IPS-NIHi7 (cell line): ENCODE data around the gene SPTBN1.

Source experiments
- DNase-seq: peaks from one replicate; pipeline ENCODE4 v3.0.0; 2012; ENCODE audit warnings: mixed read lengths; ENCODE audit errors: extremely low spot score

SPTBN1 gene

DNA sequence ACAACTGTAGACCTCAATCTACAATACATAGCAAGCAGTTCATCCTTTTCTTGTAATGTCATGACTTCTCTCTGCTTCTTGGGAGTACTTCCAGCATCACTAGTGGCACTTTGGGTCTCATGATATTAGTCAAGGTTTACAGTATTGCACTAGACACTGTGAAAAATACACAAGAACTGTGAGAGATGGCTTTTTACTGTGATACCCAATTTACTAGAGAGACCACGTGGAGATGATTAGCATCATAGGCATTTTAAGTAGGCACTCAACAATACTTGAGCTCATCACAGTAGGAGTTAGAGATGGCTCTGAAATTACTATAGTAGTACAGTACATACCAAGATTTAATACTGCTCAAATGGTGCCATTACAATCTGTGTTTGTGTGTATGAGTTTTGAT, 154.6 kb downstream of the SPTBN1 start:
- DNase-seq, result no peak

DNA sequence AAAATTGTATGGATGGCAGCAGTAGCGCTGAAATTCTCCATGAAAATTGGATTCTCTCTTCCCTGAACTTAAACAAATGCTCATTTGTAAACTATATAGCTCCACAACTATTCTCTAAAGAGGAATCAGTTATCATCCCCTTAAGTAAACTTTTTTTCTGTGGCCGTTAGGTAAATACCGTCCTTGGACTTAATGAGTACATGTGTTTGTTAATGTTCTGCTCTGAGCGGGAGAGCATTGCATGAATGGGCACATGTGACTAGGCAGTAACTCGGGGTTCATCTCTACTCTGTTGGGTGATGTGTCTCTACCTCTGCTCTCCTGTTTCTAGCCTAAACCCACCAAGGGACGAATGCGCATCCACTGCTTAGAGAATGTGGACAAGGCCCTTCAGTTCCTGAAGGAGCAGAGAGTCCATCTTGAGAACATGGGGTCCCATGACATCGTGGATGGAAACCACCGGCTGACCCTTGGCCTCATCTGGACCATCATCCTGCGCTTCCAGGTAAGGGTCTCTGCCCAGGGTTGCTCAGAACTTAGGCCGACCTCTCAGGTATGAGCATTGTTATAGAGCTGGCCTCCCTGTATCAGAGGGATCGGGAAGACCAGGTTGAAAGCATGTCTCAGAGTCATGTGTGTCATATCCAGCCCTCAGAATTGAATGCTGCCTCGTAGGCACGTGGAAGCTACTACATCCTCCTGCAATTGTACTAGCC, 155.9 kb downstream of the SPTBN1 start:
- DNase-seq, result no peak

DNA sequence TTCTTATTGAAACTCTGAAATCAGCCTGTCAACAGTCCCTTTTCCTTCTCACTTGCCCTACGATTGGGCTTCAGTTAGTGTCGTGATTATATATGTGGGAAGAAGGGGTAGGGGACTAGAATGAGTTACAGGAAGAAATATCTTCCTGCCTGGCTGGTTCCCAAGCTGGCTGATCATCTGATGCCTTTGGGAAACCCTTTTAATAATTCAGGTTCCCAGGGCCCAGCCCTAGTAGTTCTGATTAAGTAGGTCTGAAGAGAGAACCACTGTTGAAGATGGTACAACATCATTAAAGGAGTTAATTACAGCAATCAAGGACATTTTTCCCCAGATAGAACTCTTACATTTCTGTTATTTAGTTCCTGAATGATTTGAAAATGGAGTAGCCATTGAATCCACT, 157.3 kb downstream of the SPTBN1 start:
- DNase-seq, result no peak

DNA sequence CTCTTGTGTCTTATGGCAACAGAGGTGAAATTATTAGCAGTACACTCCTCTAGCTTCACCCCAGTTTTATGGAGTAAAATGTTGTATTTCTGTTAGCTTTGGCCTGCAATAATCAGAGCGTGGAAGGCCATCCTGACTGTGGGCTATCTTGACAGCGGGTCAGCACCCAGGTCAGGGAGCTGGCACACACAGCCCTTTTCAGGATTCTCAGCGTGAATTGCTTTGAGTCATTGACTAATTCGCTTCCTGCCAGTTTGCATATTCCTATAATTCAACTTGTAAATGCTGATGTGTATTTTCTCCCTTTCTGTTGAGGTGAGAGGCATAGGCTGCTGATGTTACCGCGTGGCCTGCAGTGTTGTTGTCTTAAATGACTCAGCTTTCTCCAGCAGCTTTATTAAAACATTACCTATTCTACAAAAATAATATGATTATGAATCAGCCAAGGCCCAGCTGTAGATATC, 157.7 kb downstream of the SPTBN1 start:
- DNase-seq, result no peak

DNA sequence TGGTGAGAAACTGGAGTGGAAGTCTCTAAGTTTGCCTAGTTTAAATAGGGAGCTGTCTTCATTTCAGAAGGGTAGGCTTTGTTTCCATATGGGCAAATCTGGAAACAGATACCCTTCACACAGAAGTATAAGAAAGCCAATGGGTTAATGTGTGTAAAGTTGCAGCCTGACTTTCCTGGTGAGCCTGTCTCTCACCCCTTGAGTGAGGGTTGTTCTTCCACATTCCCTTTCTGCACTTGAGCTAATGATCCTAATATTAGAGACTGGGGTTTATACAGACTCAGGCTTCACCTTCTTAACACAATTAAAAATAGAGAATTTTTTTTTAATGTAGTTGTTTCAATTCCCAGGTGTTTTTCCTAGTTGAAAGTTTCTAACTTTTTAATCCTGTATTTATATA, 158.7 kb downstream of the SPTBN1 start:
- DNase-seq, result no peak

DNA sequence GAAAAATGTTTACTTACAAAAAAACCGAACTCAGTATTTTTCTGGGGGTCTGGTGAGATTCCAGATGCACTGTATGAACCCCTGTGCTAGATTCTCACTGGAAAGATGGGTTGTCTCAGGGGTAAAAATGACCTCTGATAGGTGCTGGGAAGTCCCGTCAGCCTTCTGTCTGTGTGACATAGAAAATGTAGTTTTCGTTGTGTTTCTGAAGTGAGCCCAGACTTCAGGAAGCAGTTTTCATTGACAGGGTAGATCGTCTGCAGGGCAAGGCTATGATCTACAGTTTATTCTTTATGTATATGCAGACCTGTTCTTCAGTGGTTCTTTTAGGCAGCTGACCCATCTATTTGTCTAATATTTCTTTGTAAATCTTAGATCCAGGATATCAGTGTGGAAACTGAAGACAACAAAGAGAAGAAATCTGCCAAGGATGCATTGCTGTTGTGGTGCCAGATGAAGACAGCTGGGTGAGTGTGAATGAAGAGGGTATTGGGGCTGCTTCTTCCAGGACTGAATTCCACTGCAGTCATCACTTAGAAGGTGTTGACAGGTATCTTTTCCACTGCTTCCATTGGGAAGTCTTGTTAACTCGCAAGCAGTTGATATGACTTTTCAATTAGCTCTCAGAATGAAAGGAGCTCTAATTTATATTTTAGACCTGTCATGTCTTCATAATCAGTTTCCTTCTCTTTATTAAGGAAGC, 159.9 kb downstream of the SPTBN1 start:
- DNase-seq, result no peak

DNA sequence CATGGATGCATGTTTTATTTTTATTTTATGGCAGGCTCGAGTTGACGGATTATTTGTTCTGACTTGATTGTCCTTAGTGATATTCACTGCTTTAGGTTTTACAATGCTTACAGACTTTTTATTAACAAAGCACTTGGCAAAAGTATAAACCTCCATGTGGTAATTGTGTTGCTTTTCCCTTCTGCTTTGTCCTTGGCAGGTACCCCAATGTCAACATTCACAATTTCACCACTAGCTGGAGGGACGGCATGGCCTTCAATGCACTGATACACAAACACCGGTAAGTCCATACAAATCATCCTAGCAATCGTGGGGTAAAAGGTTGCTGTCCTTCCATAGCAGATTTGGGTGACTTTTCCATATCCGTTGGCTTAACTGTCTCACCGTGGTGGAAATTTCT, 161.3 kb downstream of the SPTBN1 start:
- DNase-seq, result no peak

DNA sequence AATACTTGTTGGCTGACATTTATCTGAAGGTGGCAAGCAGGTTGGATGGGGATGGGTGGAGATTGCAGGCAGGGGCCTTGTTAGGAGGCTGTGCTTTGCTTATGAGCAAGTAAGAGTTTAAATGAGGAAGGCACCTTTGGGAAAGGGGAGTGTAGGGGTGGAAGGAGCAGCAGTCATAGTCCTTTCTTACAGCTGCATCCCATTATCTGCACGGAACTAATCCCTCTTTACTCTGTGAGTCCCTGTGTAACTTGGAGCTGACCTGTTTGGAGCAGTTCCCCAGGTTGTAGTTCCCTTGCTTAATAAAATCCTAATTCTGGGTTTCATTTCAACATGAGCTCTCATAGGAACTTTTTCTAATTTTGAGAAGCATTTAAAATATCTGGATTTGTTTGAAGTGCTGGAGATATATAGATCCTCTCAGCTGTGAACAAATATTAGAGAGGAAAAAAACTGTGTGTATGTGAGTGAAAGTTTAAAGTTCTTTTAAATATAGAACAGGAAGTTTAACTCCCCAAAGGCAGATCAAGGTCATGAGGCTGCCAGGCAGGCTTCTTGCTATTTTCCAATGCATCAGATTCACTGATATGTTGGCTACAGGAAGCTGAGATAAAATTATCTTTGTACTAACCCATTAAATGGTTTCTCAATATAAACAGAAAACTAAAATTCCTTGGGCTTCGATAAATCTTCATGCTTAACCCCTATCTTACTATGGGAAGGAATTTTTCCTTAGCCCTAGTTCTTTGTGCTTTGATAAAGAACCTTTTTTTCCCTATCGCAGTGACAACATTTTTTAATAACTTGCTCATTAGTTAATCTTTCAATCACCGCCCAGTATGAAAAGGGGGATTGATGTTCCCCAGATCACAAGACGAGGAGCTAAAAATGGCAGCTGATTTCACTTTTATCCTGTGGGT, 162.8 kb downstream of the SPTBN1 start:
- DNase-seq, result no peak

DNA sequence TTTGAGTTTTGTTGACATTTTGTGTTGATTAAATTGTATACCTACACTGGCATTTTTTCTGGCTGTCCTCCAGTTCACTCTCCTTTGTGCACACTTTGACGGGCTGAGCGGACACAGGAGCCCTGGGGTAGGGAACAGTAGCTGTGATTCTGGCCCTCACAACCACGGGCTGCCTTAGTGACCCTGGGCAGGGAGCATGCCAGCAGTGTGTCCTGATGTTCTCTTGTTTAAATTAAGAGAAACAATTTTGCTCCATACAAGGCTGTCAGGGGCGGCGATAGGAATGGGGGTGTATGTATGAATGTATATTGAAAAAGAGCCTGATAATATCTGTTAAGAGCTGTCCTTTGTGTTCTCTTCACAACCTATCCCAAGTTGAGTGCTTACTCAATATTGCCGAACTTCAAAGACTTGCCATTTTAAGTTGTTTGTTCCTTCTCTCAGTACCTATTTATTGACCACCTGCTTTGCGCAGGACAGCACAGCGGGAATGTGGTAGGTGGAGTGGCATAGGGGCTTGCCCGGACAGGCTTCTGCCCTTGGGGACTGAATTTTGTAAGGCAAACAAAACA, 163.6 kb downstream of the SPTBN1 start:
- no peak for DNase-seq

DNA sequence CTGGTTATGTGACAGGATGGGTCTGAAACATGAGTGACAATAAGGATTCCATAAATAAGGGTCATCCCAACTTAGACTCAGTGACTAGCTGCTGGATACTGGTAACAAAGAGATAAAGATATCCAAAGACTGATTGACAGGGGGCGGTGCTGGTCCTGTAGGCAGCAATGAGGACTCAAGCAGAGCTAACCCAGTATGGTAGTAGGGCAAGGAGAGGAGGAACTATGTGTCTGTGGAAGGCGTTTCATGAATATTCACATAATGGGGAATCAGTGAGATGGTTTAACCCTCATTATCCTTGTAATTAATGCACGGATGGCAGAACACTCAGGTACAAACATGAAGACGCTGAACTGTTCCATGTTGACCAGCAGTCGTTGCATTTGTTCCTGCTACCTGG, 164.8 kb downstream of the SPTBN1 start:
- no peak for DNase-seq

DNA sequence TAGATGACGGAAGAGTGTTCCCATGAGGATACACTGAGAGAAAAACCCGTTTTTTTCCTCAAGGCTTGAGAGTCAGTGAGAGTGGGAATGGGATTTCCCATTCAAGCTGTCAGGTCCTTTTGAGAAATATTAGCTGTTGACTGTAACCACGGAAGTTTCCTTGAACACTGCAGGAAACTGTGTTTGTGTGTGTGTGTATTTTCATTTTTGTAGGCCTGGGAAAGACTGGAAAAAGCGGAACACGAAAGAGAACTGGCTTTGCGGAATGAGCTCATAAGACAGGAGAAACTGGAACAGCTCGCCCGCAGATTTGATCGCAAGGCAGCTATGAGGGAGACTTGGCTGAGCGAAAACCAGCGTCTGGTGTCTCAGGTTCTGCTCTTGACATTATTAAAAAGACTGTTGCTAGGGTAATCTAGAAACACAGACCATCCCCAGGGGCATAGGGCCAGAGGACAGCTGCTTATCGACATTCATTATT, 168.5 kb downstream of the SPTBN1 start:
- no peak for DNase-seq

DNA sequence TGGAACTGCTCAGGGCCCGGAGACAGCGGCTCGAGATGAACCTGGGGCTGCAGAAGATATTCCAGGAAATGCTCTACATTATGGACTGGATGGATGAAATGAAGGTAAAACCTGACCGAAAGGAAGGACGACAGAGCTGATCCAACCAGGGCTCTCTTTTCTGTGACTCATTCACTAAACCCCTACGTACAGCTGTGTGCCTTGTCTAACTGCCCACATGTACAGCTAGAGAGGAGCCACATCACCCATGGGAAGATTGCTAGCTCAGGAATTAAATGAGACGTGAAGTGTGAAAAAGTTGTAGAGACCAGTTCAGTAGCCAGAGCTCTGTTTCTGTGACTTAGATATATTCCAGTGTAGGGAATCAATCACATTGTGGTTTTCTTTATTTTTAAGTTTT, 170.0 kb downstream of the SPTBN1 start:
- DNase-seq, result no peak

DNA sequence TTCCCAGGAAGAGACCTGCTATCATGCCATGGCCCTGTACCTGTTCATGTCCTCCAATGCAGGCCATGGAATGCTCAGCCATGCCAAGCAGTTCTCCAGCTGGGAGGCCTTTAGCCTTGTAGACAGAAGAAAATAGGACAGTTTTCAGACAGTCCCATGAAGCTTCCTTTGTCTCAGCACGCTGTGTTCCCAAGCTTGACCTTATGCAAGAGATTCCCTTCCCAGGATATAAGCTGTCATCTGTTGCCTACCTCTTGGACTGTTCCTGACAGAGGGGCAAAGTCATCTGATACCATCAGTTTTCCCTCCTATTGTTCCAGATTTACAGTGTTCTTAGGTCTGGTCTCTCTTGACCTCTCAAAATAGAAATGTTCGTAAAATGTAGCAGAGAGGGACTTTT, 170.8 kb downstream of the SPTBN1 start:
- DNase-seq, result no peak

DNA sequence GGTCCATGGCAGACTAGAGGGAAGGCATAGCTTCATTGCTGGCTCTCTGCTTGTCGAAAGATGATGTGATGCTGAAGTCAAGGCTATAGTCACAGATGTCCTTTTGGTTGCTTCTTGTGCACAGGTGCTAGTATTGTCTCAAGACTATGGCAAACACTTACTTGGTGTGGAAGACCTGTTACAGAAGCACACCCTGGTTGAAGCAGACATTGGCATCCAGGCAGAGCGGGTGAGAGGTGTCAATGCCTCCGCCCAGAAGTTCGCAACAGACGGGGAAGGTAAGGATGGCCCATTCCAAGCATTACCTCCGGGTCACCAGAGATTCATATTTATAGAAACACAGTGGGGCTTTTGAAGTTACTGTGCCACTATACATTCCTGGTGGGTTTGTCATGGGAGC, 171.8 kb downstream of the SPTBN1 start:
- no peak for DNase-seq

DNA sequence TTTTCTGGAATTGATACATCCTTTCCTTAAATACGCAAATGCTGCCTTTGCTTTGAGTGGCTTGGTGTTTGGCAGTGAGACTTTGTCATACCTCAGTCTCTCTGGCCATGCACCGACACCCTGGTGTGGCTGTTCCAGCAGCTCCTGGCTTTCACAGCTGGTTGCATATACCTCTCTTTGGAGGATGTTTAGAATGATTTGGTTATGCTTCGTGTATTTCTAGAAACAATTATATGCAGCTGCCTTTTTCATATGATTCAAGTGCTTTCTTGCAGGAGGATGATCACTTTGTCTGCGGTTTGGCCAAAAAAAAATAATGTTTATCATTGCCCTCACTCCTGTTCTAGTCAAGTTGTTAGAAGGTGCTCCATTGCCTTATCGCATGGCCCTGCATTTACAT, 172.3 kb downstream of the SPTBN1 start:
- no peak for DNase-seq

DNA sequence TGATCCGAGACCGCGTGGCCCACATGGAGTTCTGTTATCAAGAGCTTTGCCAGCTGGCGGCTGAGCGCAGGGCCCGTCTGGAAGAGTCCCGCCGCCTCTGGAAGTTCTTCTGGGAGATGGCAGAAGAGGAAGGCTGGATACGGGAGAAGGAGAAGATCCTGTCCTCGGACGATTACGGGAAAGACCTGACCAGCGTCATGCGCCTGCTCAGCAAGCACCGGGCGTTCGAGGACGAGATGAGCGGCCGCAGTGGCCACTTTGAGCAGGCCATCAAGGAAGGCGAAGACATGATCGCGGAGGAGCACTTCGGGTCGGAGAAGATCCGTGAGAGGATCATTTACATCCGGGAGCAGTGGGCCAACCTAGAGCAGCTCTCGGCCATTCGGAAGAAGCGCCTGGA, 172.8 kb downstream of the SPTBN1 start:
- no peak for DNase-seq

DNA sequence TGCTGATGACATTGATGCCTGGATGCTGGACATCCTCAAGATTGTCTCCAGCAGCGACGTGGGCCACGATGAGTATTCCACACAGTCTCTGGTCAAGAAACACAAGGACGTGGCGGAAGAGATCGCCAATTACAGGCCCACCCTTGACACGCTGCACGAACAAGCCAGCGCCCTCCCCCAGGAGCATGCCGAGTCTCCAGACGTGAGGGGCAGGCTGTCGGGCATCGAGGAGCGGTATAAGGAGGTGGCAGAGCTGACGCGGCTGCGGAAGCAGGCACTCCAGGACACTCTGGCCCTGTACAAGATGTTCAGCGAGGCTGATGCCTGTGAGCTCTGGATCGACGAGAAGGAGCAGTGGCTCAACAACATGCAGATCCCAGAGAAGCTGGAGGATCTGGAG, 173.3 kb downstream of the SPTBN1 start:
- DNase-seq, result no peak

DNA sequence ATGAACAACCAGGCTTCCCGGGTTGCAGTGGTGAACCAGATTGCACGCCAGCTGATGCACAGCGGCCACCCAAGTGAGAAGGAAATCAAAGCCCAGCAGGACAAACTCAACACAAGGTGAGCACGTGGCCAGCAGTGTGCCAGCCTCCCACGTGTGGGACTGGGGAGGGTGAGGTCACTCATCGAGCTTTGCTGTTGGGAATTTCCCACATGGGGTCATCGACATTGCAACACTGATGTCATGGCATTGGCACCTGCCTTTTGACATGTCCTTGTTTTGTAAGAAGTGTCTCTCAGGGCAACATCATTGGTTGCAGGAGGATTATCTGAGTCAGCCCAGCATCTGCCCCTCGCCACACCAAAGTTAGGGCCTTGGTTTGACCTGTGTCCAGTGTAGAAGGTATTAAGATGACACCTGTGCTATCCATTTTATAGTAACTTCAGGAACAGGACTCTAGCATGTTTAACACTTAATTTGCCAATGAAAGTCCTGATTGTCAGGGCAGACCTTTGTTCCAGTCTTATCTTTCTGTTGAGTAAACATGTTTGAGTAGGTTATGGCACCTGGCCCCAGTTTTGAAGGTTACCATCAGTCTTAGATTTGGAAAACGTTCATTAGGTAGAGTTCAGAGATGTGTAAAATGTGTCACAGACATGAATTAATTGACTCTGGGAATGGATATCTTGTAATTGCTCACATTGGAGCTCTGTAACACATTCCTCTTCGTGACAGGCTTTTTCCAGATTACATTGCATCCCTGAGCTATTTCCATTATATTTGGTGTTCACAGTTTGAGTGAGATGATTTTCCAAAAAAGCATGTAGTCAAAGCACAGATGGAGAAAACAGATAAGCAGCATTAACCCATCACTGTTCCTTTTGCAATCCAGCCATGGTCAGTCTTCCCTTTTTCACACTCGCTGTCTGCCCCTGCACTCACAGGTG, 174.1 kb downstream of the SPTBN1 start:
- DNase-seq, result no peak

DNA sequence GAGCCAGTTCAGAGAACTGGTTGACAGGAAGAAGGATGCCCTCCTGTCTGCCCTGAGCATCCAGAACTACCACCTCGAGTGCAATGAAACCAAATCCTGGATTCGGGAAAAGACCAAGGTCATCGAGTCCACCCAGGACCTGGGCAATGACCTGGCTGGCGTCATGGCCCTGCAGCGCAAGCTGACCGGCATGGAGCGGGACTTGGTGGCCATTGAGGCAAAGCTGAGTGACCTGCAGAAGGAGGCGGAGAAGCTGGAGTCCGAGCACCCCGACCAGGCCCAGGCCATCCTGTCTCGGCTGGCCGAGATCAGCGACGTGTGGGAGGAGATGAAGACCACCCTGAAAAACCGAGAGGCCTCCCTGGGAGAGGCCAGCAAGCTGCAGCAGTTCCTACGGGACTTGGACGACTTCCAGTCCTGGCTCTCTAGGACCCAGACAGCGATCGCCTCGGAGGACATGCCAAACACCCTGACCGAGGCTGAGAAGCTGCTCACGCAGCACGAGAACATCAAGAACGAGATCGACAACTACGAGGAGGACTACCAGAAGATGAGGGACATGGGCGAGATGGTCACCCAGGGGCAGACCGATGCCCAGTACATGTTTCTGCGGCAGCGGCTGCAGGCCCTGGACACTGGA, 174.9 kb downstream of the SPTBN1 start:
- DNase-seq, result no peak

DNA sequence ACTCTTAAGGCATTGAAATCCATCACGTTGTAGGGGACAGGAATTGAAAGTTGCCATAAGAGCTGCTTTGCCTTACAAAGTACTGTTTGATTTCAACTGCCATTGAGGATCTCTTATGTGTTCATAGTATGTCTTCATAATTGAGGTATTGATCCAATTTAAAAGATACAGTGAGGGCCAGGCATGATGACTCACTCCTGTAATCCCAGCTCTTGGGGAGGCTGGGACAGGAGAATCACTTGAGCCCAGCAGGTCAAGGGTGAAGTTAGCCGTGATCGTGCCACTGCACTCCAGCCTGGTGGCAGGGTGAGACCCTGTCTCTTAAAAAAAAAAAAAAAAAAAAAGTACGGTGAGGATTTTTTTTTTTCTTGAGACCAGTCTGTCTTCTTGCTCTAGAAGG, 175.6 kb downstream of the SPTBN1 start:
- no peak for DNase-seq
